GM18907 (cell line): ENCODE results near the gene MIEN1.
"Not testable (repeated sequence)": the region's sequence is repeated elsewhere in the genome, so short reads cannot be mapped to it uniquely, and the experiment has no call there.

Source experiments
- ATAC-seq: cut with Tn5 transposase; IDR thresholded peaks from one replicate; pipeline ENCODE4 v1.9.1; 2021; ENCODE audit warnings: mild to moderate bottlenecking, moderate library complexity; ENCODE audit not compliant: unreplicated experiment

MIEN1 gene

DNA sequence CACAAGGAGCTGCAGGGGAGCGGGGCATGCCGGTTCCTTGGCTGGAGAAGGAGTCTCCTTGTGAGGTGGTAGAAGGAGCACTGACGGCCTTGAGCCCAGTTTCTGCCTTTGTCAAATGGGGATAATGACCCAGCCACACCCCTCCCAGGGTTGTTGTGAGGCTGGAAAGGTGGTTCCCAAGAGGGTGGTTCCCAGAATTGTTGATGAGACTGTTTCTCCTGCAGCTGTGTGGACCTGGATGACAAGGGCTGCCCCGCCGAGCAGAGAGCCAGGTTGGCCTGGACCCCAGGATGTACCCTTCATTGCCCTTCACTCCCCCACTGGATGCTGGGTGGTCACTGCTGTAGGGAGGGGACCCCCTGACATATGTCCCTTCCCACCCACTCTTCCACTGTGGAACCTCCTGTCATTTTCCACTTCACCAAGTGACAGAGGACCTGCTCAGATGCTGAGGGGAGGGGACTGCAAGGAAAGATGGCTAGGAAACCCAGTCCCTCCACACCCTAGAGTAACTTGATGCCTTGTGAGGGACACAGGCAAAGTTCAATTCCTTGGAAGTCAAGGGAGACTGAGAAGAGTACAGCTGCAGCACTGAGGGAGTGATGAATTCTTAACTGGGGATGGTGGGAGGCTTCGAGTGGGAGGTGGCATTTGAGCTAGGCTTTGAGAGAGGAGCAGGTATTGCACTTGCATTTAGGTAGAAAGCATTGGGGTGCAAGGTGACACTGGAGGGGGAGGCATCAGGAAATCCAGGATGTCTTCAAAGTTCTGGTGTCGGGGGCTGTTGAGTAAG lies 10.6 kb downstream of the MIEN1 start:
- no peak for ATAC-seq

DNA sequence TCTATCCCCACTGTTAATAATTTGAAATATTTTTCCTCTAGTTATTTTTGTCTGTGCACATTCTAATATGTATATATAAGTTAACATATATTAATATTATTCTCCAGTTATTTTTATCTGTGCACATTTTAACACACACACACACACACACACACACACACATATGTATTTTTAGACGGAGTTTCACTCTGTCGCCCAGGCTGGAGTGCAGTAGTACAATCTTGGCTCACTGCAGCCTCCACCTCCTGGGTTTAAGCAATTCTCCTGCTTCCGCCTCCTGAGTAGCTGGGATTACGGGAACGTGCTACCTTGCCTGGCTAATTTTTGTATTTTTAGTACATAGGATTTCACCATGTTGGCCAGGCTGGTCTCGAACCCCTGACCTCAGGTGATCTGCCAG lies 12.7 kb downstream of the MIEN1 start:
- ATAC-seq, result no peak

DNA sequence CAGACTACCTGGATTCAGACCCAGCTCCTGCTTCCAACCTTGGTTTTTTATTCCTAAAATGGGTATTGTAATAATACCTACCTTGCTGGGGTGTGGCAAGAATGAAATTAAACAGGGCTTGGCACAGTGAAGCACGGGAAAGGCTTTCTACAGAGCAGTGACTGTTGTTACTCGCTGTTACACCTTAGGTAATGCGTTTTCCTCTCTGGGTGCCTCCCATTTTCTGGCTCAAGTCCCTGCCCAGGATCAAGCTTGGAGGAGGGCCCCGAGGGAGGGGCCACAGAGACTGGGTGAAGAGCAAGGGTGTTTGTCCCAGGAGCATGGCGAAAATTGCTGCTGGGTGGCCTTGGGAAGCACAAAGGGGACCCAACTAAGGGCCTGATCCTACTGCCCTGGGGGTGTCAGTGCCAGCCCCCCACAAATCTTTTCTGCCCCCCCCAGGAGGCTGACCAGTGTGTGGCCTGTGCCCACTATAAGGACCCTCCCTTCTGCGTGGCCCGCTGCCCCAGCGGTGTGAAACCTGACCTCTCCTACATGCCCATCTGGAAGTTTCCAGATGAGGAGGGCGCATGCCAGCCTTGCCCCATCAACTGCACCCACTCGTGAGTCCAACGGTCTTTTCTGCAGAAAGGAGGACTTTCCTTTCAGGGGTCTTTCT lies 13.3 kb downstream of the MIEN1 start:
- ATAC-seq, result no peak

DNA sequence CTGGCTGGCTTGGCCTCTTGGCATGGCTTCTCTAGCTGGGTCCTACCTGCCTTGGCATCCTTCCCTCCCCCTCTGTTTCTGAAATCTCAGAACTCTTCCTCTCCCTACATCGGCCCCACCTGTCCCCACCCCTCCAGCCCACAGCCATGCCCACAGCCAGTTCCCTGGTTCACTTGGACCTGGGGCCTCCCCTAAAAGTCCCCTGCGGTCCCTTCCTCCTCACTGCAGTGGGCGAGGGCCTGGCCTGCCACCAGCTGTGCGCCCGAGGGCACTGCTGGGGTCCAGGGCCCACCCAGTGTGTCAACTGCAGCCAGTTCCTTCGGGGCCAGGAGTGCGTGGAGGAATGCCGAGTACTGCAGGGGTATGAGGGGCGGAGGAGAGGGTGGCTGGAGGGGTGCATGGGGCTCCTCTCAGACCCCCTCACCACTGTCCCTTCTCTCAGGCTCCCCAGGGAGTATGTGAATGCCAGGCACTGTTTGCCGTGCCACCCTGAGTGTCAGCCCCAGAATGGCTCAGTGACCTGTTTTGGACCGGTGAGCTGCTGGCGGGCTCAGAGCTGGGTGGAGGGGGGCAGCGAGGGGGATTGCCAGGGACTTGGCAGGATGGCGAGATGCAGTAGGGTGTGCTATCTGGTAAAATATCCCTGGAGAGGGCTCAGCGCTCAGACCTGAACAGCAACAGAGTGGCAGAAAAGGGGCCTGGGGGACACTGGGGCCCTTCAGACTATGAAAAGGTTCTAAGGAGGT lies 14.1 kb downstream of the MIEN1 start:
- ATAC-seq, result no peak

DNA sequence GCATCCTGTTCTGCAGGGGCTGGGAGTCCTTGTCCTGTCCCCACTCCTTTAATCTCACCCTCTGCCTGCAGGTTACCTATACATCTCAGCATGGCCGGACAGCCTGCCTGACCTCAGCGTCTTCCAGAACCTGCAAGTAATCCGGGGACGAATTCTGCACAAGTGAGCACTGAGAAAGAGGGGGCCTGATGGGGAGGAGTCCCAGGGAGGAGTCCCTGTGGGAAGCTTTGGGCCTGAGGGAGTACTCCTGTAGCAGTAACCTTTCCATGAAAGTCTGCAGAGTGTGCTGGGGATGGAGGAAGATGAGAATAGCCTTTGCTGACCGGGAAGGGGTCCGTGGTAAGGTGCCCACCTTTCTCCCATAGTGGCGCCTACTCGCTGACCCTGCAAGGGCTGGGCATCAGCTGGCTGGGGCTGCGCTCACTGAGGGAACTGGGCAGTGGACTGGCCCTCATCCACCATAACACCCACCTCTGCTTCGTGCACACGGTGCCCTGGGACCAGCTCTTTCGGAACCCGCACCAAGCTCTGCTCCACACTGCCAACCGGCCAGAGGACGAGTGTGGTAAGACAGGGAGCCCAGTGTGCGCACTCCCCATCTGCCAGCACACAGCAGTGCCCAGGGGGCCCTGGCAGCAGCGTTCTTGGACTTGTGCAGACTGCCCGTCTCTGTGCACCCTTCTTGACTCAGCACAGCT lies 14.8 kb downstream of the MIEN1 start:
- ATAC-seq, result no peak

DNA sequence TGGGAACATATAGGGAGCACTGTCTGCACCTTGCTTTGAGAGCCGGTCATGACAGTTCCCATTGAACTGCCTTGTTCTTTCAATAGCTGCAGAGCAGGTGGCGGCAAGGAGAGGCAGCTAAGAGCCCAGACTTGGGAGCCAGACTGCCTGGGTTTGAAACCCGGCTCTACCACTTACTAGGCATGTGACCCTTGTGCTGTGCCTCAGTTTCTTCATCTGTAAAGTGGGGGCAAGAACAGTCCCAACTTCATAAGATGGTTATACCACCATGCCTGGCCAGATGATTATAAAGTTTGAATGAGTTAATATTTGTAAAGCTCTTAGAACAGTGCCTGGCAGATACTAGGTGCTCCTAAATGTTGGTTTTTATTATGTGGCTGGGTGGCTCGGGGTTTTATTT lies 16.1 kb downstream of the MIEN1 start:
- ATAC-seq, result no peak

DNA sequence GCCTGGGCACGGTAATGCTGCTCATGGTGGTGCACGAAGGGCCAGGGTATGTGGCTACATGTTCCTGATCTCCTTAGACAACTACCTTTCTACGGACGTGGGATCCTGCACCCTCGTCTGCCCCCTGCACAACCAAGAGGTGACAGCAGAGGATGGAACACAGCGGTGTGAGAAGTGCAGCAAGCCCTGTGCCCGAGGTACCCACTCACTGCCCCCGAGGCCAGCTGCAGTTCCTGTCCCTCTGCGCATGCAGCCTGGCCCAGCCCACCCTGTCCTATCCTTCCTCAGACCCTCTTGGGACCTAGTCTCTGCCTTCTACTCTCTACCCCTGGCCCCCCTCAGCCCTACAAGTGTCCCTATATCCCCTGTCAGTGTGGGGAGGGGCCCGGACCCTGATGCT lies 18.5 kb downstream of the MIEN1 start:
- no peak for ATAC-seq

DNA sequence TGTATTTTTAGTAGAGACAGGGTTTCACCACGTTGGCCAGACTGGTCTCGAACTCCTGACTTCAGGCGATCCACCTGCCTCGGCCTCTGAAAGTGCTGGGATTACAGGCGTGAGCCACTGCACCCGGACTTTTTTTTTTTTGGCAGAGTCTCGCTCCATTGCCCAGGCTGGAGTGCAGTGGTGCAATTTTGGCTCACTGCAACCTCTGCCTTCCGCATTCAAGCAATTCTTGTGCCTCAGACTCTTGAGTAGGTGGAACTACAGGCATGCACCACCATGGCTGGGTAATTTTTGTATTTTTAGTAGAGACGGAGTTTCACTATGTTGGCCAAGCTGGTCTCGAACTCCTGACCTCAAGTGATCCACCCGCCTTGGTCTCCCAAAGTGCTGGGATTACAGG lies 19.3 kb downstream of the MIEN1 start:
- ATAC-seq, result not testable (repeated sequence)

DNA sequence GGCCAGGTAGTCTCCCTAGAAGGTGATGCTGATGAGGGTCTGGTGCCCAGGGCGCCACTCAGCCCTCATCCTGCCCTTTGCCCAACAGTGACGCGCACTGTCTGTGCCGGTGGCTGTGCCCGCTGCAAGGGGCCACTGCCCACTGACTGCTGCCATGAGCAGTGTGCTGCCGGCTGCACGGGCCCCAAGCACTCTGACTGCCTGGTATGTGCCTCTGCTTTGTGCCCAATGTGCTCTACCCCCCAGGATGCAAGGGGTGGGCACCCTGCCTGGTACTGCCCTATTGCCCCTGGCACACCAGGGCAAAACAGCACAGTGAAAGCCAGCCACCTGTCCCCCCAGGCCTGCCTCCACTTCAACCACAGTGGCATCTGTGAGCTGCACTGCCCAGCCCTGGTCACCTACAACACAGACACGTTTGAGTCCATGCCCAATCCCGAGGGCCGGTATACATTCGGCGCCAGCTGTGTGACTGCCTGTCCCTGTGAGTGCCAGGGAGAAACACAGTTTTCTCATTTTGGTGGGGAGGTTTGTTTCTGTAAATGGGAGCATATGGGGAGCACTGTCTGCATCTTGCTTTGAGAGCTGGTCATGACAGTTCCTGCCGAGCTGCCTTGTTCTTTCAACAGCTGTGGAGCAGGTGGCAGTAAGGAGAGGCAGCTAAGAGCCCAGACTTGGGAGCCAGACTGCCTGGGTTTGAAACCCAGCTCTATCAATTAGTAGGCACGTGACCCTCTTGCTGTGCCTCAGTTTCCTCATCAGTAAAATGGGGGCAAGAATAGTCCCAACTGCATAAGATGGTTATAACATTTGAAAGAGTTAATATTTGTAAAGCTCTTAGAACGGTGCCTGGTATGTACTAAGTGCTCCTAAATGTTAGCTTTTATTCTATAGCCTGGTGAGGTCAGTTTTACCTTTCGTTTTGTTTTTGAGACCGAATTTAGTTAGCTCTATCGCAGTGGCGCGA lies 20.1 kb downstream of the MIEN1 start:
- no peak for ATAC-seq

DNA sequence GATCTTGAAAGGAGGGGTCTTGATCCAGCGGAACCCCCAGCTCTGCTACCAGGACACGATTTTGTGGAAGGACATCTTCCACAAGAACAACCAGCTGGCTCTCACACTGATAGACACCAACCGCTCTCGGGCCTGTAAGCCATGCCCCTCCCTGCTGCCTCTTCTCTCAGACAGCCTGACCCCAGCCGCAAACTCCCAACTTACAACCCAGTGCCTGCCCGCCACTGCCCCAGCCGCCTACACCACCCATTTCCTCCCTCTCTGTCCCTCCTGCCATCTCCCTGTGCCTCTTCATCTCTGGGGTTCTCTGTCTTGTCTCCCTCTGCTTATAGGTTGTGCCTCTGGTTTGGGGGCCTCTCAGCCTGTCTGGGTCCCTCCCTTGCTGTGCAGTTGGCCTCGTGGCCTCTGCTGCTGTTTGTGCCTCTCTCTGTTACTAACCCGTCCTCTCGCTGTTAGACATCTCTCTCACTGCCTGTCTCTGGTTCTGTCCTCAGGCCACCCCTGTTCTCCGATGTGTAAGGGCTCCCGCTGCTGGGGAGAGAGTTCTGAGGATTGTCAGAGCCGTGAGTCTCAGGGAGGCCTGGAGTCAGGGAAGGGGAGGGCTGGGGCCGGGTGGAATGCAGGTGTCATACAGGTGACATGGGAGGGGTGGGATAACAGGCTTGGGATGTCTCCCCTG lies 20.9 kb downstream of the MIEN1 start:
- ATAC-seq, result no peak

DNA sequence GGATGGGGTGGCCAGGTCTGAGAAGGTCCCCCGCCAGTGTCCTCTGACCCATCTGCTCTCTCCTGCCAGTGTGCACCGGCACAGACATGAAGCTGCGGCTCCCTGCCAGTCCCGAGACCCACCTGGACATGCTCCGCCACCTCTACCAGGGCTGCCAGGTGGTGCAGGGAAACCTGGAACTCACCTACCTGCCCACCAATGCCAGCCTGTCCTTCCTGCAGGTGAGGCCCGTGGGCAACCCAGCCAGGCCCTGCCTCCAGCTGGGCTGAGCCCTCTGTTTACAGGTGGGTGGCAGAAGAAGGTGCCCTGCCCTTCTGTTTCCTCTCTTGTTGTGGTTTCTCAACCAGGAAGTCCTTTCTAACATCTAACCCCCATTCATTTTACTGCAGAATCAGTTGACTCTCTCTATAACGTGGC lies 23.4 kb downstream of the MIEN1 start:
- ATAC-seq, result no peak

DNA sequence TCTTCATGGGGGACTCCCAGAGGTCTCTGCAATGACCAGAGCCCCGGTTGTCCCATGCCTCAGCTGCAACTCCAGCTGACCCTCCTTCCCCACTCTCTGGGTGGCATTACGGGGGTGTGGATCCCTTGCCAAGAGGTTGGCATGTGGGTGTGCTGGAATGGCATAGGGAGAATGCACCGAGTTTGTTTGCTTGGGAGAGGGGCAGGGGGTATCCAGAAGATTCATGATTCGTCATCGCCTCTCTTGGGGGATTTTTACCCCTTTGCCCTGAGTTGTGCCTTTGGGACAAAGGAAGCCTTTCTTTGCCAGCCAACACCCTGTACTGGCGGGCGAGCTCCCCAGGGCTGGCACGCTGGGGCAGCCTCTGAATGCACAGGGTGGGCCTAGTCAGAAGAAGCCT lies 23.9 kb downstream of the MIEN1 start:
- ATAC-seq, result no peak

DNA sequence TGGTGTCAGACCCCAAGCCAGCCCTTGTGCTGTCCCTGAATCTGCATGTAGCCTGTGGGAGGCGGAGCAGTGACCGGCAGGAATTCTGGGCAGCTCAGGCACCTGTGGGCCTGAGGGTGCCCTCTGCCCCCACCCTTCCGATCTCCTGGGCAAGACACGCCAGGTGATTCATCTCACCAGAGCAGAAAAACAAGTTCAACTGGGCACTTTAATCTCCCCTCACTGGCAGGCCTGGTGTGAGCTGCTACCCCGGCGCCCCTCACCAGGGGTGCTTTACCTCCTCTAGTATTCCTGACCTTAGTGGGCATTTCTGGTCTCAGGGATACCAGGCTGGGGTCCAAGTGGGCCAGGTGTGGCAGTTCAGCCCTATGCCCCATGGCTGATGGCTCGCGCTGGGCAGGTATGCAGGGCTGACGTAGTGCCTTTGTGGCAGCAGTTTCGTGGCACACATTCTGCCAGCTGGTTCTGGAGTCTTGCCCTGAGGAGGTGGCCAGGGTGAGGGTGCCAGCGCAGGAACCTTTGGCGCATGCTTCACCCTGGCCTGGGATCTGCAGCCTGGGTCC lies 24.5 kb downstream of the MIEN1 start:
- ATAC-seq, result no peak

DNA sequence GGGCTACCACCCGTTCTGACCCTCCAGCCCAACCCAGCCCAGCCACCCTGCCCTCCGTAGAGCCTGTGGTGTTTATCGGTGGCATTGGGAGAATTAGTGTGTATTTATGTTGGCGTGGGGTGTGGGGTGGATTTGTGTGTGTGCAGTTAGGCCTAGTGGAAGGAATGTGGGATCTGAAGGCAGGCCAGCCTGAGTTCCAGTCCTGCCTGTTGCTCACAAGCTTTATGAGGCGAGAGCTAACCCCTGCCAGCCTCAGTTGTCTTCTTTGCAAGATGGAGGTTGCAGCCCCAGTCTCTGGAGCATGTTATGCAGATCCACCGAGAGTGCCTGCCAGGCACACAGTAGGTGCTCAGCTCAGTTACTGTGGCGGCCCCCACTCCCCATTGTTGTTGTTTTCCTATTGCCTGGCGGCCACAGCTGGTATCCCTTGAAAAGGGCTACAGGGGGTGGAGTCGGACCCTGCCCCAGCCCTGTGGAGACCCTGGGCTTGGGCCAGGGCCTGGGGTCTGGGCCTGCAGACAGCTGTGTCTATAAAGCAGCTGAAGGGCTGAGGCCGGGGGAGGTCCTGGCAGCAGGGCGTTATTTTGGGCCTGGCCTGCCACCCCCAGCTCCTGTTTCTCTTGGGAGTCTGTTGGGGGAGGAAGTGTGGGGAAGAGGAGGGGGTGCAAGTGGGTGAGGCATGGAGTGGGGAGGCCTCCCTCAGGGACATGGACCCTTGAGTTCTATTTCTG lies 25.3 kb downstream of the MIEN1 start:
- no peak for ATAC-seq

DNA sequence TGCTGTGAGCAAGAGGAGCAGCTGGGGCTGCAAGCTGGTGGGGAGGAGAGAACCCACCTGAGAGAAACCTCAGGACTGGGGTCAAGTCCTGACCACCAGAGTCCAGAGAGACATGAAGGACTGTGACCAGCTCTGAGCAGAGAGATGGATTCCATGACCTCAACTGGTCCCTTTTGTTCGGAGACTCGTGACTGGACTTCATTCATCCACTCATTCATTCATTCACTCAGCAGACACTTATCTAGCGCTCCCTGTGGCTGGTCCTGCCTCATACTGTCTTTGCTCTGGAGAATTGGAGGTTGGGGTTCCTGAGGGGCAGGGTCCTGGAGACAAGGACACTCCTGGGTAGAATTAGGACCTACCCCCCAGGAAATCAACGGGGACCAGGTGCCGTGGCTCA lies 26.4 kb downstream of the MIEN1 start:
- ATAC-seq, result no peak

DNA sequence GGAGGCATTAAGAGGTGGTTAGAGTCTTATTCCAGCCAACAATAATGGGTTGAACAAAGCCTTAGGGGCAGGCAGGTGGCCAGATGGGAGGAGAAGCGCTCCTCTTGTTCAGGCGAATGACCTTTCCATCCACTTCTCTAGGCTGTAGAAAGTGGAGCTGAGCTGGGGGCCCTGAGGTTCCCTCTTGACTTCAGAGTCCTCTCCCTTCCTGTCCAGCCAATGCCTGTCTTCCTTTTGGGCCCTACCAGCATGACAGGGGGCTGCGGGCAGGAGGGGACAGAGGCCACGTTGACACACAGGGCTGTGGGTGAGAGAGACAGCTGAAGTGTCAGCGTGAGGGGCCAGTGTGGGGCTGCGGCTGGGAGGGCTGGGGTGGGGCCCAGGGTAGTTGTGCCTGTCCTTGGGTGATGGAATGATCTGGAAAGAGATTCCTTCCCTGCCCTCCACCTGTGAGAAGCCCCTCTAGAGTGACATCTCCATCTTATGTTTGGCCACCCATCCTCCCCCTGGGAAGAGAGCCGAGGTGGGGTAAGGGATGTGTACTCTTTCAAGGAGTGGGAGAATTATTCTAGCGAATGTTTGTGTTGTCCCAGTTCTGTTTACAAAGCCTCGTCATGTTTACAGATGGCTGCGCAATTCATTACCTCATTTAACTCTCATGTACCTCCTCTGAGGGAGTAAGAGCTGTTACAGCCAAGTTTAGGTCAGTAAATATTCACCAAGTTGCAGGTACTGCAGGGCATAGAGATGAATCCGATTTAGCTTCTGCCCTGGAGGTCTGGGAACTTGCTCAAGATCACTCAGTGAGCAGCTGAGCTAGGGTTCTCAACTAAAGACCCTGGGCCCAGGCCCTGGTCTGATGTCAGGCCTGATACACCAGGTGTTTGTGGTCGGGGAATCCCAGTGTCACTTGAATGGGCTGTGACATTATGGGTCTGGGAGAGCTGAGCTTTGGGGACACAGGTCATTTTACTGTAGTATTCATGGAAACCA lies 27.1 kb downstream of the MIEN1 start:
- no peak for ATAC-seq

DNA sequence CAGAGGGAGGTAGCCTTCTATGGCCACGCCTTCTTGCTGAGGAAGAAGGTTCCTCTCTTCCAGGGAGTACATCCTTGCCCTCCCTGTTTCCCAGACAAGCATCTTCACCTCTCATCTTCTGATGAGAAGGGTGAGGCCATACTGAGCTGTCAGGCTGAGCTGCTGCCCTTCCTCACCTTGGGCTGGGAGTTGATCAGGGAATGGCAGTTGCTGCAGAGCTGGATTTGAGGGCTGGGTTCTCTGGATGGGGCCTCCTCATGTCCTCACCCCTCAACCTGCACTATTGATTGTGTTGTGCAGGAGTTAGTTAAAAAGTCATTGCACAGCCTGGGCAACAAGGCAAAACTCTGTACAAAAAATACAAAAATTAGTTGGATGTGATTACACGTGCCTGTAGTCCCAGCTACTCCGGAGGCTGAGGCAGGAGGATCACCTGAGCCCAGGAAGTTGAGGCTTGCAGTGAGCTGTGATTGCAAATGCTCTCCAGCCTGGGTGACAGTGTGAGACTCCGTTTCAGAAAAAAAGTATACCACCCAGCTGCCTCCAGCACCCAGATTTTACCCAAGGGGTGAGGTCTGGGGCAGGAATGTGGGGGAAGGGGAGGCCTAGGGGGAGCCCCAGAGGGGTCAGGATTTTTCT lies 28.4 kb downstream of the MIEN1 start:
- ATAC-seq, result no peak
